Panc1 (cell line): ENCODE measurements around the gene IVD. TPM values are rescaled to one million over a fixed set of nuclear protein-coding genes. Genes with fewer than 3 reads are reported as not detected.

Experiments used
- ATAC-seq: fragments of 200-7000 bp; cut with Tn5 transposase; 2 replicates; pipeline ENCODE4 v1.9.1; 2020; ENCODE audit warnings: mild to moderate bottlenecking, moderate library complexity
- BruUV-seq: library from RNA; stranded (reverse); fragments of 400-500 nt; replicated peaks from 2 replicates; lab custom pipeline; 2021; lab: Mats Ljungman, UMichigan
- CTCF ChIA-PET: fragments of 300-600 bp; sonication (Branson Sonifier 250); formaldehyde crosslinking; loops from one replicate; lab custom pipeline; 2022; ENCODE audit warnings: antibody characterized with exemption; lab: Charles Lee
- POLR2A ChIA-PET: fragments of 300-600 bp; sonication (Branson Sonifier 250); formaldehyde crosslinking; loops from one replicate; lab custom pipeline; 2022; ENCODE audit warnings: antibody characterized with exemption; lab: Charles Lee
- DNase-seq: peaks from one replicate; pipeline ENCODE4 v3.0.0-alpha.2; 2010; ENCODE audit warnings: low read depth, low spot score
- H3K27ac ChIP-seq: 2 replicates; pipeline ENCODE4 v1.5.1; 2011; ENCODE audit warnings: mild to moderate bottlenecking, low read length, inconsistent platforms
- H3K27me3 ChIP-seq: fragments of 200-500 bp; sonication (Bioruptor generic); 2 replicates; pipeline ENCODE4 v1.6.0; 2014; ENCODE audit warnings: low read length, inconsistent platforms; ENCODE audit not compliant: control insufficient read depth, insufficient read depth
- H3K36me3 ChIP-seq: fragments of 200-500 bp; sonication (Bioruptor generic); 2 replicates; pipeline ENCODE4 v1.5.1; 2014; ENCODE audit warnings: inconsistent platforms, mild to moderate bottlenecking, low read length, moderate library complexity; ENCODE audit not compliant: control insufficient read depth, insufficient read depth
- H3K4me1 ChIP-seq: 2 replicates; pipeline ENCODE4 v1.5.1; 2011; ENCODE audit warnings: inconsistent platforms, mild to moderate bottlenecking, low read length, moderate library complexity; ENCODE audit not compliant: control insufficient read depth, insufficient read depth
- H3K4me3 ChIP-seq, 2 experiments: 2 replicates each; pipeline ENCODE4 v1.5.1; 2011 to 2012; ENCODE audit warnings: low read depth in 2 of 2, low read length in 2 of 2, mild to moderate bottlenecking in 2 of 2, inconsistent platforms in 1 of 2, moderate library complexity in 1 of 2
- H3K9me3 ChIP-seq: fragments of 200-500 bp; sonication (Bioruptor generic); 2 replicates; pipeline ENCODE4 v1.5.1; 2014; ENCODE audit warnings: low read depth, mild to moderate bottlenecking, inconsistent platforms, low read length, moderate library complexity; ENCODE audit not compliant: control insufficient read depth, insufficient read depth
- CTCF ChIP-seq: fragments of 450-650 bp; IDR thresholded peaks from 2 replicates; pipeline ENCODE4 v1.5.1; 2017; ENCODE audit warnings: mild to moderate bottlenecking
- POLR2AphosphoS5 ChIP-seq: IDR thresholded peaks from 2 replicates; pipeline ENCODE4 v1.6.1; 2012; ENCODE audit warnings: mild to moderate bottlenecking, low read depth, low read length, moderate library complexity
- REST ChIP-seq, 2 experiments: IDR thresholded peaks; 2 replicates each; pipeline ENCODE4 v1.6.1; 2011 to 2012; ENCODE audit warnings: low read depth in 2 of 2, control low read depth in 1 of 2, low read length in 1 of 2, mild to moderate bottlenecking in 1 of 2, moderate library complexity in 1 of 2; ENCODE audit not compliant: insufficient read depth in 1 of 2
- SIN3A ChIP-seq: IDR thresholded peaks from 2 replicates; pipeline ENCODE4 v1.6.1; 2012; ENCODE audit warnings: low read depth, mild to moderate bottlenecking, low read length, moderate library complexity, borderline replicate concordance; ENCODE audit not compliant: insufficient read depth
- TCF7L2 ChIP-seq: IDR thresholded peaks from 2 replicates; pipeline ENCODE4 v1.6.1; 2011; ENCODE audit warnings: mild to moderate bottlenecking, low read depth, low read length, inconsistent platforms
- in situ Hi-C: cut with HindIII; loops from 2 replicates; pipeline ENCODE4 v1.10.0; 2016; ENCODE audit warnings: low sequenced_read_pairs, low pct_unique_long_range_greater_than_20kb
- intact Hi-C: fragments of 100-400 bp; cut with micrococcal nuclease; formaldehyde crosslinking; loops from one replicate; pipeline ENCODE4 v1.10.0; 2022; ENCODE audit not compliant: unreplicated experiment
- total RNA-seq: library from RNA; stranded (reverse); gene quantifications from one replicate; pipeline ENCODE4 v1.2.1, GENCODE V29; 2021; ENCODE audit not compliant: unreplicated experiment

IVD gene
- total RNA-seq, 1 experiment from 2014 or later, result 74.6 TPM

- POLR2A ChIA-PET, result interaction anchor here (0.6 kb wide), 2 partner anchors 65 to 179 kb away, joined by 3 read pairs; no protein-coding TSS in a partner anchor
- ATAC-seq (peak; percentile 86), DNase-seq (peak; percentile 54)
- TF ChIP-seq CTCF (peak; percentile 52; the same call in 1 of the 2 replicates), REST (IDR thresholded peaks at IDR 0.05; ENCODE audit: insufficient read depth in 1 of 2, low read depth in 2 of 2, low read length in 1 of 2) (no peak), TCF7L2 (no peak)
- BruUV-seq, result no TSS peak
- in situ Hi-C loops (no loop called here), intact Hi-C loops (loop anchor here (5.0 kb wide), 1 partner anchor 66 kb away; no protein-coding TSS in a partner anchor)
- Histone ChIP-seq H3K4me1 (peaks cover 66% of the 10 kb centered on the region), H3K9me3 (no peaks in the 10 kb centered on the region), H3K36me3 (no peaks in the 10 kb centered on the region; the same call in 1 of the 2 replicates), H3K4me3 (peak within 1 kb of the TSS; percentile 65 to 80), H3K27ac (peak within 1 kb of the TSS; percentile 91), H3K27me3 (no peaks in the 10 kb centered on the region)
- CTCF ChIA-PET, result interaction anchor here (0.6 to 1.0 kb wide), 3 partner anchors 9 to 41 kb away, joined by 3 read pairs; no protein-coding TSS in a partner anchor
Measured at GRCh38 chr15:40440743-40441564, 35.4 kb downstream of the IVD start, which contains the start of gene BAHD1. Gene BAHD1, plus strand, starts transcription at chr15:40440953. Its CDS starts 17,512 bp downstream, at chr15:40458465.

GRCh38 chr15:40441565-40442531 is 36.3 kb downstream of the IVD start:
- ChIA-PET CTCF (interaction anchor here (0.6 kb wide), 1 partner anchor 117 kb away, joined by 4 read pairs; no protein-coding TSS in a partner anchor), POLR2A (interaction anchor here (0.6 to 0.9 kb wide), 4 partner anchors 24 to 180 kb away, joined by 3 to 8 read pairs (median 7); partner anchors contain the start of gene CCDC32)
- peaks cover 68% of the 10 kb centered on the region for H3K4me1 ChIP-seq
- DNase-seq (no peak), ATAC-seq (no peak)
- H3K27me3 ChIP-seq, result no peaks in the 10 kb centered on the region
- peak overlapping the region; percentile 57 to 61 for H3K4me3 ChIP-seq
- no peaks in the 10 kb centered on the region; the same call in 1 of the 2 replicates for H3K36me3 ChIP-seq
- intact Hi-C loops (loop anchor here (5.0 kb wide), 1 partner anchor 65 kb away; no protein-coding TSS in a partner anchor), in situ Hi-C loops (no loop called here)
- H3K9me3 ChIP-seq, result no peaks in the 10 kb centered on the region
- 0 out of 2 replicates have a peak overlapping the region, but pooled peaks have one; percentile 57 for H3K27ac ChIP-seq
- no TSS peak for BruUV-seq
- peak; percentile 59; the same call in 1 of the 2 replicates for TF ChIP-seq SIN3A
- TF ChIP-seq TCF7L2, result no peak
- no peak; the same call in 1 of the 2 replicates for TF ChIP-seq CTCF
- TF ChIP-seq POLR2AphosphoS5, result no peak
